Aorta (tissue), 5 donors: Measurements from ENCODE around the gene COG4. TPM values are rescaled to one million over a fixed set of nuclear protein-coding genes. Genes with fewer than 3 reads are reported as not detected.

ENCODE experiments used
- ATAC-seq: fragments of 200-7000 bp; cut with Tn5 transposase; one replicate; pipeline ENCODE4 v1.9.1; 2022; ENCODE audit warnings: moderate library complexity; ENCODE audit not compliant: low FRiP score
- DNase-seq, 2 donors: peaks; one replicate each; pipeline ENCODE4 v3.0.0-alpha.2; 2020
- H3K27ac ChIP-seq, 2 donors: one replicate each; pipeline ENCODE4 v1.5.1; 2013; ENCODE audit warnings: low read length in 2 of 2, mild to moderate bottlenecking in 2 of 2, moderate library complexity in 2 of 2, control low read depth in 1 of 2, inconsistent platforms in 1 of 2, low read depth in 1 of 2
- H3K27me3 ChIP-seq, 2 donors: one replicate each; pipeline ENCODE4 v1.6.1; 2013; ENCODE audit warnings: control low read depth in 1 of 2, low read length in 1 of 2, mild to moderate bottlenecking in 1 of 2, moderate library complexity in 1 of 2; ENCODE audit not compliant: insufficient read depth in 2 of 2, control insufficient read depth in 1 of 2
- H3K36me3 ChIP-seq, 2 donors: one replicate each; pipeline ENCODE4 v1.6.1; 2013; ENCODE audit warnings: control low read depth in 1 of 2, low read length in 1 of 2, mild to moderate bottlenecking in 1 of 2; ENCODE audit not compliant: insufficient read depth in 2 of 2, control insufficient read depth in 1 of 2
- H3K4me1 ChIP-seq, 2 donors: one replicate each; pipeline ENCODE4 v1.6.1; 2013; ENCODE audit warnings: low read length in 2 of 2, control low read depth in 1 of 2, mild to moderate bottlenecking in 1 of 2, moderate library complexity in 1 of 2; ENCODE audit not compliant: insufficient read depth in 2 of 2, control insufficient read depth in 1 of 2
- H3K4me3 ChIP-seq, 2 donors: one replicate each; pipeline ENCODE4 v1.5.1; 2013; ENCODE audit warnings: low read length in 2 of 2, control low read depth in 1 of 2, mild to moderate bottlenecking in 1 of 2
- H3K9me3 ChIP-seq: one replicate; pipeline ENCODE4 v1.6.1; 2013; ENCODE audit warnings: mild to moderate bottlenecking, low read length; ENCODE audit not compliant: control insufficient read depth
- WGBS, 2 donors: extraction: QIAGEN DNeasy Blood & Tissue Kit; methylation state at CpG; one replicate each; pipeline ENCODE4 v1.1.7; 2013; 5-methylcytosine and 5-hydroxymethylcytosine counted together
- intact Hi-C, 2 donors: fragments of 100-400 bp; cut with DNase I; formaldehyde crosslinking; loops; one replicate each; pipeline versions ENCODE4 v1.14.2 to v1.15.0; 2022
- polyA plus RNA-seq, 2 donors: library from polyadenylated mRNA; stranded (reverse); fragments of 200-250 nt; gene quantifications; one replicate each; pipeline ENCODE4 v1.2.3, GENCODE V29; 2013
- total RNA-seq, 2 donors: library from RNA; stranded (reverse); fragmentation: NEBNext Ultra II Directional; extraction: Animal tissue kit (Norgen Biotek cat#: 25700); gene quantifications; one replicate each; pipeline ENCODE4 v1.2.1, GENCODE V29; 2021
- donor health status: healthy with polysubstance abuse.
- donor health status: Bipolar disorder and iron deficiency.
- donor health status: DM: no; HTN: no; CAD: no.
- donor health status: DM: no; HTN: no; CAD: no.
- donor health status: DM: yes; HTN: yes; CAD: no.

COG4 gene
- total and polyA plus RNA-seq, 4 donors: 18.2 to 96.2 (median 40.1) TPM

DNA sequence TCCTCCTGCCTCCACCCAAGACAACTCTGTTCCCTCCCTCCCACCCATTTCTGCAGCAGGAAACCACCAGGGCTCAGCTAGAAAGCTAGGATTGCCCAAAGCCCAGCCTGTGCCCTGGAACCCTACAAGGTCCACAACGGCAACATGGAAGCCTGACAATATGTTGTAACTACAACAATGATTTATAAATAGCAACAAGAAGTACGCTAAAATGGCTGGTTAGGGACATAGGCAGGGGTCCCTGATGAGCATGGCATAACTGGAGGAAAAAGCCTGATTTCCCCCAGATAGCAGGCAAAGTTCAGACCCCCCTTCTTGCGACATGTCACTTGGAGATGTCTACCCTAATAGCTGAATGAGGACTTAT is 91.0 kb downstream of the COG4 start:
- H3K4me3 ChIP-seq: no peak overlapping the region
- peak overlapping the region in 1 of 2 donors; percentile 68 for H3K27ac ChIP-seq

DNA sequence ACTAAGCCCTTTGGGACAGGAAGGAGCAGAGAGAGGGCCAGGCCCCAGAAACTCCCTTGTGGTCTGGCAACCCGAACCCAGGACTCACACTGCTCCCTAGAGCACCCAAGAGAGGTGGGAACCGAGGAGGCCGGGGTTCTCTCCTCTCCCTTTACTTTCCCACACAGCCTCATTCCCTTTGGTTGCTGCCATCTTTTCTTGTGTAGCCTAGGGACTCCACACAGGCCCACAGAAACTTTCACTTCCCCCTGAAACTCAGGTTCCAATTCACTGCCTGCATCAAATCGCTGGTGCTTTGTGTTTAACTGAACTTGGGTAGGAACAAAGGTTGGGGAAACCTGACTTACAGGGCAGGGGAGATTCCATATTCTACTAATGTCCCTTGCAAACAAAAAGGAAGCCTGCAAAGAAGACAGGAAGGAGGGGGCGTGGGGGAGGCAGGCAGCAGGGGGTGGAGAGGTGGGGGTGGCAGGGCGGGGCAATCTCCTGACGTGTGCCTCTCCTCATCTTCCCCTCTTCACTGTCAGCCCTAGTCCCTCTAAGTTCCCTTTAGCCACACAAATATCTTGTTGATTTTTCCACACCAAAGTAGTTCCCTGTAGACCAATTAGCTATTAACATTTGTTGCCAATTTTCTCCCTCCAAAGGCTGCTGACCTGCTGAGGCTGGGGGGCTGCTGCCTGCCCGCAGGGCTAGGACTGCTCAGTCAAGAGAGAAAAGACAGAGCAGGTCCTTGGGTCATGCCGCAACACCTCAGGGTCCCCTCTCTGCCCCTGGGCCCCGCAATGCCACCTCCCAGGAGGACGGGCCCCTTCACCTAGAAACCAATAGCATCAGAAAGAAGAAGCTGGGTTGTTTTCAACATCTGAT is 92.5 kb downstream of the COG4 start:
- Histone ChIP-seq H3K27me3 (no peaks in the 10 kb centered on the region), H3K9me3 (no peaks in the 10 kb centered on the region), H3K36me3 (no peaks in the 10 kb centered on the region), H3K27ac (no peak overlapping the region), H3K4me1 (peaks cover 2 to 6% of the 10 kb centered on the region in 2 donors), H3K4me3 (no peak overlapping the region)
- intact Hi-C loops: no loop called here
- 77 to 80% methylated on average over 11 of the region's 11 CpGs for WGBS, 2 donors
- ATAC-seq (no peak), DNase-seq (no peak)

More for the DNA sequence above, 91.0 kb downstream of the COG4 start:
- Histone ChIP-seq H3K4me1 (peaks cover 2 to 6% of the 10 kb centered on the region in 2 donors), H3K36me3 (no peaks in the 10 kb centered on the region), H3K27me3 (no peaks in the 10 kb centered on the region), H3K9me3 (no peaks in the 10 kb centered on the region)
- DNase-seq (no peak), ATAC-seq (no peak)
- 31% methylated on average over 3 of the region's 3 CpGs for WGBS, 2 donors
- intact Hi-C loops: no loop called here

Other genes starting within 250 kb of the COG4 start
- gene AARS1, start 234.0 kb downstream of the COG4 start, total RNA-seq: 10 to 100 TPM; 60.0 to 64.2 TPM
- gene AARS1, start 234.0 kb downstream of the COG4 start, polyA plus RNA-seq: 10 to 100 TPM; 19.5 to 40.3 TPM
- 10 to 100 TPM; 19.4 to 28.0 TPM for gene DDX19B, start 224.4 kb downstream of the COG4 start, total RNA-seq
- 10 to 100 TPM; 13.8 to 29.7 TPM for gene DDX19B, start 224.4 kb downstream of the COG4 start, polyA plus RNA-seq
- 10 to 100 TPM; 32.9 to 36.7 TPM for gene DDX19A, start 176.7 kb downstream of the COG4 start, total RNA-seq
- gene DDX19A, start 176.7 kb downstream of the COG4 start, polyA plus RNA-seq: 10 to 100 TPM; 12.1 to 31.1 TPM
- 10 to 100 TPM; 28.3 to 39.5 TPM for gene ST3GAL2, start 84.5 kb downstream of the COG4 start, total RNA-seq
- 1 to 10 TPM; 4.1 to 8.5 TPM for gene ST3GAL2, start 84.5 kb downstream of the COG4 start, polyA plus RNA-seq
- 10 to 100 TPM; 11.0 to 14.8 TPM for gene FCSK, start 69.0 kb downstream of the COG4 start, total RNA-seq
- 10 to 100 TPM in 1 of 2 donors, 1 to 10 TPM in 1; 5.4 to 21.2 TPM for gene FCSK, start 69.0 kb downstream of the COG4 start, polyA plus RNA-seq
- 100 to 1,000 TPM; 137 to 175 TPM for gene SF3B3, start 262 bp upstream of the COG4 start, total RNA-seq
- gene SF3B3, start 262 bp upstream of the COG4 start, polyA plus RNA-seq: 10 to 100 TPM; 15.3 to 55.2 TPM
- 10 to 100 TPM; 14.2 to 21.9 TPM for gene IL34, start 123.0 kb upstream of the COG4 start, total RNA-seq
- 10 to 100 TPM; 19.4 to 98.6 TPM for gene IL34, start 123.0 kb upstream of the COG4 start, polyA plus RNA-seq
- 10 to 100 TPM; 65.7 to 87.4 TPM for gene MTSS2, start 162.5 kb upstream of the COG4 start, total RNA-seq
- gene MTSS2, start 162.5 kb upstream of the COG4 start, polyA plus RNA-seq: 10 to 100 TPM; 22.0 to 33.4 TPM